ENCODE results near the gene LZTS2.

GRCh38 chr10:101054876-101055275 is 55.3 kb downstream of the LZTS2 start:
- TF ChIP-seq CTCF (IDR thresholded peaks at IDR 0.05), result no peak
- TF ChIP-seq EP300 (IDR thresholded peaks at IDR 0.05), result no peak
- no peak for TF ChIP-seq POLR2A (IDR thresholded peaks at IDR 0.05)
- no peak for TF ChIP-seq POLR2AphosphoS5 (IDR thresholded peaks at IDR 0.05)
